Upper lobe of right lung (tissue), 1 donor: ENCODE data around the gene WDR74. TPM values are rescaled to one million over a fixed set of nuclear protein-coding genes. Genes with fewer than 3 reads are reported as not detected.

Experiments
- ATAC-seq: fragments of 200-7000 bp; cut with Tn5 transposase; one replicate; pipeline ENCODE4 v1.9.1; 2020; ENCODE audit warnings: mild to moderate bottlenecking, moderate library complexity
- DNase-seq: peaks from one replicate; pipeline ENCODE4 v3.0.0-alpha.2; 2020
- H3K27ac ChIP-seq: fragments of 200-600 bp; one replicate; pipeline ENCODE4 v1.8.0; 2022
- H3K27me3 ChIP-seq: fragments of 200-600 bp; one replicate; pipeline ENCODE4 v1.8.0; 2022; ENCODE audit warnings: mild to moderate bottlenecking
- H3K36me3 ChIP-seq: fragments of 200-600 bp; one replicate; pipeline ENCODE4 v1.8.0; 2022
- H3K4me1 ChIP-seq: fragments of 200-600 bp; one replicate; pipeline ENCODE4 v1.8.0; 2022
- H3K4me3 ChIP-seq: fragments of 200-600 bp; one replicate; pipeline ENCODE4 v1.8.0; 2022; ENCODE audit warnings: mild to moderate bottlenecking
- H3K9me3 ChIP-seq: fragments of 200-600 bp; one replicate; pipeline ENCODE4 v1.8.0; 2022
- CTCF ChIP-seq: fragments of 200-600 bp; IDR thresholded peaks from one replicate; pipeline ENCODE4 v1.8.0; 2022; ENCODE audit warnings: antibody characterized with exemption
- intact Hi-C: fragments of 100-400 bp; cut with DNase I; formaldehyde crosslinking; loops from one replicate; pipeline ENCODE4 v1.11.0; 2022
- total RNA-seq: library from RNA; stranded (reverse); fragmentation: NEBNext Ultra II Directional; extraction: Animal tissue kit (Norgen Biotek cat#: 25700); gene quantifications from one replicate; pipeline ENCODE4 v1.2.1, GENCODE V29; 2021
- donor health status: DM: no; HTN: yes; CAD: no; lungs with severe emphysema.

Gene WDR74
- total RNA-seq, 1 donor from 2014 or later, result 43.9 TPM

- DNase-seq (no peak), ATAC-seq (no peak)
- TF ChIP-seq CTCF, result no peak
- Histone ChIP-seq H3K27ac (peak overlapping the region; percentile 24), H3K4me3 (peak overlapping the region; percentile 87), H3K36me3 (peaks cover 36% of the 10 kb centered on the region), H3K9me3 (no peaks in the 10 kb centered on the region), H3K4me1 (peaks cover 27% of the 10 kb centered on the region), H3K27me3 (no peaks in the 10 kb centered on the region)
- intact Hi-C loops, result loop anchor here (10.0 kb wide), 1 partner anchor 59 kb away; the partner anchor contains the start of gene TMEM223
These were observed 14.0 kb upstream of the WDR74 start for GRCh38 chr11:62853279-62853965.

GRCh38 chr11:62852523-62853188, 13.3 kb upstream of the WDR74 start:
- DNase-seq (no peak), ATAC-seq (no peak)
- intact Hi-C loops, result loop anchor here (10.0 kb wide), 1 partner anchor 58 kb away; the partner anchor contains the start of gene TMEM223
- H3K4me3 ChIP-seq, result no peak overlapping the region
- peaks cover 27% of the 10 kb centered on the region for H3K4me1 ChIP-seq
- no peak overlapping the region for H3K27ac ChIP-seq
- H3K27me3 ChIP-seq, result no peaks in the 10 kb centered on the region
- peaks cover 36% of the 10 kb centered on the region for H3K36me3 ChIP-seq
- no peaks in the 10 kb centered on the region for H3K9me3 ChIP-seq
- TF ChIP-seq CTCF, result no peak

GRCh38 chr11:62851807-62852522, 12.6 kb upstream of the WDR74 start:
- no peak for TF ChIP-seq CTCF
- no peak for ATAC-seq
- intact Hi-C loops, result loop anchor here (10.0 kb wide), 1 partner anchor 57 kb away; the partner anchor contains the start of gene TMEM223
- H3K27me3 ChIP-seq, result no peaks in the 10 kb centered on the region
- peaks cover 27% of the 10 kb centered on the region for H3K4me1 ChIP-seq
- no peak overlapping the region for H3K27ac ChIP-seq
- no peaks in the 10 kb centered on the region for H3K9me3 ChIP-seq
- H3K36me3 ChIP-seq, result peaks cover 36% of the 10 kb centered on the region
- no peak for DNase-seq
- no peak overlapping the region for H3K4me3 ChIP-seq

GRCh38 chr11:62850911-62851806, 11.8 kb upstream of the WDR74 start:
- H3K27ac ChIP-seq, result no peak overlapping the region
- peaks cover 36% of the 10 kb centered on the region for H3K36me3 ChIP-seq
- no peaks in the 10 kb centered on the region for H3K9me3 ChIP-seq
- TF ChIP-seq CTCF, result no peak
- no peak for DNase-seq
- H3K4me3 ChIP-seq, result no peak overlapping the region
- intact Hi-C loops, result loop anchor here (10.0 kb wide), 1 partner anchor 56 kb away; the partner anchor contains the start of gene TMEM223
- H3K27me3 ChIP-seq, result no peaks in the 10 kb centered on the region
- ATAC-seq, result no peak
- peaks cover 20% of the 10 kb centered on the region for H3K4me1 ChIP-seq

- no peaks in the 10 kb centered on the region for H3K27me3 ChIP-seq
- no peak for TF ChIP-seq CTCF
- H3K27ac ChIP-seq, result no peak overlapping the region
- H3K9me3 ChIP-seq, result no peaks in the 10 kb centered on the region
- ATAC-seq, result no peak
- H3K36me3 ChIP-seq, result peaks cover 16% of the 10 kb centered on the region
- DNase-seq, result no peak
- H3K4me3 ChIP-seq, result no peak overlapping the region
- intact Hi-C loops, result no loop called here
- peaks cover under 1% of the 10 kb centered on the region for H3K4me1 ChIP-seq
These were observed 8.5 kb upstream of the WDR74 start for GRCh38 chr11:62847767-62848314.
